Activated T-helper 9 cell treated with anti-CD3 and anti-CD28 coated beads, Interleukin-2, amount 50 U/mL, for 16 hours (primary cell): Measurements from ENCODE around the gene C6orf15.
A peak's percentile ranks its signal among the peaks of the same experiment; 100 is the strongest.

Source experiments
- DNase-seq: peaks from one replicate; pipeline ENCODE4 v3.0.0-alpha.2; 2020; ENCODE audit warnings: low read depth

The C6orf15 gene

DNA sequence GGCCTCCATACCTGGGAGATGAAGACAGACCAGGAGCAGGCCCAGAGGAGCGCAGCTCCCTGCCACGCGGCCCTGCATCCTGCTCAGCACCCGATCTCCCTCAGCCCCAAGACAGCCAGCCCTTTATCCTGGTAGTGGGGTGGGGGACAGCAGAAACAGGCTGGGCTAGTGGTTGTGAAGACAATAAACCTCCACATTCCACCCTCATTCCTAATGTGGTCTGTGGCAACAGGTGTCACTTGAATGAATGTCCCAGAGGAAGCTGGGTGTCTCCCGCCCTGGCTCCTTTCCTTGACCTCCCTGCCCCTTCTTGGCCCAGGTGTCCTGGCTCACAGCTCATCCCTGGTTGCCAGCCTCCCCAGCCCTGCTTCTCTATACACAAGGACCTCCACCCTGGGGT lies at the start of gene C6orf15:
Gene C6orf15, minus strand, starts transcription at position 98 of the 400 bp plus-strand sequence. Its CDS starts 20 bp downstream, at position 78.
- no peak for DNase-seq

DNA sequence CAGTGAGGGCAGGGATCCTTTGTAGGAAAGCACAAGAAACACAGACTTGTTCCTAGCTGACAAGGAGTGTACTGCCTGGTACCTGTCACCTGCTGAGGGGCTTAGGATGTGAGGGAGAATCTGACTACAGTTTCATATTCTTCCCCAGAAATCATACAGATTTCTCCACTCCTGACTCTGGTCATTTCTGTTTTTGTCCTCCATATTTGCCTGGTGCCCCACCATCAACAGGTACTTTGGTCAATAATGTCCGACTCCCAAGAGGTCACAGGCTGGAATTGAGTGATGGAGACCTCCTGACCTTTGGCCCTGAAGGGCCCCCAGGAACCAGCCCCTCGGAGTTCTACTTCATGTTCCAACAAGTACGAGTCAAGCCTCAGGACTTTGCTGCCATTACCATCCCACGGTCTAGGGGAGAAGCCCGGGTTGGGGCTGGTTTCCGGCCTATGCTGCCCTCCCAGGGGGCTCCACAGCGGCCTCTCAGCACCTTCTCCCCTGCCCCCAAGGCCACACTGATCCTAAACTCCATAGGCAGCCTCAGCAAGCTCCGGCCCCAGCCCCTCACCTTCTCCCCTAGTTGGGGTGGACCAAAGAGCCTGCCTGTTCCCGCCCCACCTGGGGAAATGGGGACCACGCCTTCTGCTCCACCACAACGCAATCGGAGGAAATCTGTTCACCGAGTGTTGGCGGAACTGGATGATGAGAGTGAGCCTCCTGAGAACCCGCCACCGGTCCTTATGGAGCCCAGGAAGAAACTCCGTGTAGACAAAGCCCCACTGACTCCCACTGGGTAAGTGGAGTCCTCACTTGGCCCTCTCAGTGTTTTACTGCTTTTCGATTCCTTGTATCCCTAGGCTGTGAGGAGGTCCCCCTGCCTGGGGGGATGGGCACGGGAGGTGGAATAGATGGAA lies 49.1 kb upstream of the C6orf15 start:
- DNase-seq: no peak

DNA sequence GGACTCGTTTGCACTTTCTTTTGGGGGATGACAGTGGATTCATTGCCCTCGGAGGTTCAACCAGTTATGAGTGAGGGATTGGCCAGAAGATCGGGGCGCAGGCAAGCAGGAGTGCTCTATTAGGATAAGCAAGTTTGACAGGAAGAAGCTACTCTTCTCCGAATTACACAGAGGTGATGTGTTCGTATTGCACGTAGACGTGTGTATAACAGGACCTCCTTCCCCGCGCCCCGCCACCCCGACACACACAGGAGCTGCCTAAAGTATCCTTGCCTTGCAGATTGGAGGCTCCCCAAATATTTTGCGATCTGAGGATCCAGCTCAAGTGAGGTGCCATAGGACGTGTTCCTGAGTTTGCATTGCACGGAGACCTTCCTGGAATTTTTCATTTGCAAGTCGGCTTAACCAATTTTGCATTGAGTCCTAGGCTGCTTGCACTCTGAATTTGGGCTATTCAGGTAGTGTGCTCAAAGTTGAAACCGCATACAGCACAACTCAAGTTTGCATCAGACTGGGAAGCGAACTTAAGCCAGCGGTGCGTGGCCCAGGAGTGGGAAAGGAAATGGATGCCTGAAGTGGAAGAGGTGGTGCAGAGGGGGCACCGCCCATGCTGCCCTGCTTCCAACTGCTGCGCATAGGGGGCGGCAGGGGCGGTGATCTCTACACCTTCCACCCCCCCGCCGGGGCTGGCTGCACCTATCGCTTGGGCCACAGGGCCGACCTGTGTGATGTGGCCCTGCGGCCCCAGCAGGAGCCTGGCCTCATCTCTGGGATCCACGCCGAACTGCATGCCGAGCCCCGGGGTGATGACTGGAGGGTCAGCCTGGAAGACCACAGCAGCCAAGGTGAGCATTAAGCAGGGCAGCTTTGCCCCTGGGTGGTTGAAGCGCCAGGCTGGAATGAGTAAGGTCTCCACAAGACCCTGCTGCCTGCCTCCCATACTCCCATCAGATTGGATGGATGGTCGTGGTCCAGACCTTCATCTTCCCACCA lies 46.8 kb upstream of the C6orf15 start:
- no peak for DNase-seq

DNA sequence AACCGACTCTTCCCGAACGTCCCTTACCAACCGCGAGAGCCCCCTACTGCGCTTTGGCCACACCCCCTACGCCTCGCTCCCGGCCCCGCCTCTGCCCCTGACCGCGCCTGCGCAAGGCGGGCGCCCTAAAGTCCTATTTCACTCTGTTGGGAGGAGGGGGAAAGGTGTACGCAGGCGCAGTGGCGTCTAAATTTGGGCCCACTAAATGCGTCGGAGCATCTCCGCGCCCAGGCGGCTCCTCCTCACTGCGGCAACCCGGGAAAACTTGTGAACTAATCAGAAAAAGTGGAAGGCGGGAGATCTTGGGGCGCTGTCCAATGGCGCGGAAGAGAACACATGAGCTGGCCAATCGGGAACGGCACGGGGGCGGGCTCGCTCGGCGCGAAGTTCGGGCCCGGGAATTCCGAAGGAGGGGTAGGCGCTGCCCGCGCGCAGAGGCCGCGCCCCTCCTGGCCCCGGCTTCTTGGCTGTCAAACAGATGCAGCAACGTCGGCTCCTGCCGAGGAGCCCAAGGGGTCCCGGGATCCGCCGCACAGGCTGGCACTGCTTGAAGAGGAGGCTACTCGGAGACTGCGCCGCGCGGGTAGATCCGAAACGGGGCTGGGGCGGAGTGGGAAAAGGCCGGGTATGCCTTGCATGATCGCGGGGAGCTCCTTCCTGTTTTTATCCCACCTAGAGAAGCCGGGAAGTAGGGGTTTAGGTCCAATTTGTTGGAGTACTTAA lies 45.9 kb upstream of the C6orf15 start, which contains the start of gene TCF19:
Gene TCF19, plus strand, starts transcription at position 450 of the 723 bp plus-strand sequence. CDS start 881 bp downstream, outside the sequence.
- peak; percentile 99 for DNase-seq

DNA sequence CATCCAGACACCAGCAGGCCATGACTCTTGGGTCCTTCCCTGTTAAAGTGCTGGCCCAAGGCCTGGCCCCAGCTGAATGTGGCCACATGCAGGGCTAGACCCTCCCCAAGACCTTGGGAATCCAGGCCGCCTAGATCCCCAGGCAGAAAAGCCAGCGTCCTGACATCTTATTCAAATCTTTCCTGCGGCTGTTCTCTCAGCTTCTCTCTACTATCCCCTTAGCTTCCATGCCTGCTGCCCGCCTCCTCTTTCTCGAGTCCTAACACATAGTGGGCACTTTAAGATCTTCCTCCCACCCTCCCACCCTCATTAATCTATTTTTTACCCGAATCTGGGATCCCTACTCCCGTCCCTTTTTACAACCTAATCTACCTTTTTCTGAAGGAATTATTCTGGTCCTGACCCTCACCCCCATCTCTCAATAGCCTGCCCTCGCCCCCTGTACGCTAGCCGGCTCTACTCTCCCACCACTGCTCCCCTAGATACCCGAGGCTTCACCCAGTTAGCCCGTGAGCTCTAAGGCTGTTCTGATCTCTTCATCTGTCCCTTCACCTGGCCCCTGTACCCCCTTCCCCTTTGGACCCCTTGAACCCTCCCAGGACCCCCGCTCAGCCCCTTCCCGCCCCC lies 45.3 kb upstream of the C6orf15 start, which contains the start of gene CCHCR1:
Gene CCHCR1, minus strand, starts transcription at position 290 of the 627 bp plus-strand sequence. Its CDS starts 202 bp downstream, at position 88.
- no peak for DNase-seq

DNA sequence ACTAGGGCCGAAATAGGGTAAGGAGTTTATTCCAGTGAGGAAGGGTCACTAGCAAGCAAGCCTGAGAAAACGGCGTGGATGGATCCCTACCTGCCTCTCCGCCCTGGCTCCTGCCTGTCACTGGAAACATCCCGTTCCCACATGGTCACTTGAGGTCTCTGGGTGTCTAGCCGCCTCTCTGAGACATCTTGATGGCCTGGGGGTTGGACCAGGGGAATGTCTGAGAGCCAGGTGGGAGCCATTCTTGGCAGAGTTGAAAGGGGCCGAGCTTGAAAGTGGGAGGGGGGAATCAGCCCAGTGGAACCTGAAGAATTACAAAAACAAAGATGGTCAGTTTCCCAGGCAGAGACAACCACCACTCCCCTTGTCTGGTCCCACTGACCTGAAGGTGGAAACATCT lies 44.3 kb upstream of the C6orf15 start:
- no peak for DNase-seq

DNA sequence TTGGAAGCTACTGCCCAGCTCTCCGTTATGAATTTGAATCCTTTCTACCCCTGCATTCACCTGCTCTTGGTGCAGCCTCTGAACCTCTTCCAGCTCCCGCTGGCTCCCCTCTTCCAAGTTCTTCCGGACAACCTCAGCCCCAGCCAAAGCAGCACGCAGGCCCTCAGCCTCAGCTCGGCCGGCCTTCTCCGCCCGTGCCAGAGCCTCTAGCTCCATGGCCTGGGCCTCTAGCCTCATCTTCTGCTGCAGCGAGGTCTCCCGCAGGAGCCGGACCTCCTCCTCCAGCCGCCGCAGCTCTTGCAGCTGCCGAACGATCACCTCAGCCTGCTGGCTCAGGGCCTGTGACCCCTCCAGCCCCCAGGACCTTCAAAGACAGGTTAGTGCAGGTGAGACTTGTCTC lies 42.1 kb upstream of the C6orf15 start:
- DNase-seq: no peak

DNA sequence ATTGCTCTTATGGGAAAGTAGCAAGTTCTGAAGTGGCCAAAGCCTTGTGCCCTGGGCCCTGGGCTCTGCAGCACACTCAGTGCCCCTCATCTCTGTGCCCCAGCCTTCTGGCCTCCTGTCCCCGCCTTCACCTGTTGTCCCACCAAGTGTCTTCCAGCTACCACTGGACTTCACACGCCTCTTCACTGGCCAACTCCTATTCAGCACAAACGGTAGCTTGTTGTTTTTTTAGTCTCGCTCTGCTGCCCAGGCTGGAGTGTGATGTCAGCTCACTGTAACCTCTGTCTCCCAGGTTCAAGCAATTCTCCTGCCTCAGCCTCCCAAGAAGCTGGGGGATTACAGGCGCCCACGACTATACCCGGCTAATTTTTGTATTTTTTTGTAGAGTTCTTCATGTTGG lies 40.4 kb upstream of the C6orf15 start:
- DNase-seq: no peak

DNA sequence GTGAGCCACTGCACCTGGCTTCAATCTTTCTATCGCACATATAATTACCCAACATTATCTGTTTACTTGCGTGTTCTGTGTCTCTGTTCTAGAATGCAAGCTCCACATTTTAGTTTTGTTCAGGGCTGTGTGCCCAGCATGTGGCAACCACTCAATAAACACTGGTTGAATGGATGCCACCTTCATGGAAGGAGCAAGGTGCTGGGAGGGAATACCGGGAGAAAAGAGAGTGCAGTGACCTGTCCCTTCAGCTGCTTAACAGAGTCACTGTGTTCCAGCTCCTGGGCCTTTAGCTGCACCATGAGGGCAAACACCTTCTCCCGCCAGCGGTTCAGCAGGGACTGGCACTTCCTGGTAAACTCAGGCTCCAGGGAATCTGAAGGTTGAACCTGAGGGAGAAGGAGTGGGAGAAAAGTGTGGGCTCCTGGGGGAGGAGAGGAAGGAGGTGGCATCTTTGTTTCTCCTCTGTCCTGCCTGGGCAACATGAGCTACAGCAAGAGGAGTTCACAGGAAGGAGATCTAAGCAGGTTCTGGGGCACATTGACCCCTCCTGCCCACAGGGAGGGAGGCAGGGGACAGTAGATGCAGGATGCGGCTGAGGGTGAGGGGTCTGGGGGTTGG lies 37.6 kb upstream of the C6orf15 start:
- DNase-seq: no peak

DNA sequence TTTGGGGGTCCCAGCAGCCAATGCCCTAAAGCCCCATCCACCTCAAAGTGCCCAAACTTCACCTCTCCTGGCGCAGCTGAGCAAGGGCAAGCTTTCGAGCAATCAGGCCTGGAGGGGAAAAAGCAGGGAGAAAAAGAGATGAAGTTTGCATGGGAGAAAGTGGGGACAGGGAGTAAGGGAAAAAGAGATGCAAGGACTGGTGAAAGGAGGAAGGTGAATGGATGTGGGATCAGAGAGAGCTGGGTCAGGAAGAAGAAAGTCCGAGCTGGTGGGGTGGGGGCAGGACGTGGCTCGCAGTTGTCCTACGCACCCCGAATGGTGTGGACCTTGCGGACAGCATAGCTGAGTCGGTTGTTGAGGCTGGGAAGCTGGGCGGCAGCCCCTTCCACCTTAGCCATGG lies 33.0 kb upstream of the C6orf15 start:
- DNase-seq: no peak

DNA sequence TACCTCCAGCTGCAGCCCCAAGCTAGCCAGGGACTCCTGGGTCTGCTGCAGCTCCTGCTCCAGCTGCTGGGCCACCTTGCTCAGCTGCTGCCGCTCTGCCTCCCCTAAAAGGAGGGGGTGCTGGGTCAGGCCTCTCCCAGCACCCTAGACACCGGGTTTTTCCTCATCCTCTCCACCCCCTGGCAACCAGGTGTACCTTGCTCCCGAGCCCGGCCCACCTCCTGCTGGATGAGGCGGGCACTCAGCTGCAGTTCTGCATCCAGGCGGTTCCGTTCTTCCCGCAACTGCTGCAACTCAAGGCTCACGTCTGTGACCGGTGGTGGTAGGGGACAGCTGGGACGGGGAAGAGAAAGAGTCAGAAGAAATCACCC lies 32.6 kb upstream of the C6orf15 start:
- DNase-seq: no peak

DNA sequence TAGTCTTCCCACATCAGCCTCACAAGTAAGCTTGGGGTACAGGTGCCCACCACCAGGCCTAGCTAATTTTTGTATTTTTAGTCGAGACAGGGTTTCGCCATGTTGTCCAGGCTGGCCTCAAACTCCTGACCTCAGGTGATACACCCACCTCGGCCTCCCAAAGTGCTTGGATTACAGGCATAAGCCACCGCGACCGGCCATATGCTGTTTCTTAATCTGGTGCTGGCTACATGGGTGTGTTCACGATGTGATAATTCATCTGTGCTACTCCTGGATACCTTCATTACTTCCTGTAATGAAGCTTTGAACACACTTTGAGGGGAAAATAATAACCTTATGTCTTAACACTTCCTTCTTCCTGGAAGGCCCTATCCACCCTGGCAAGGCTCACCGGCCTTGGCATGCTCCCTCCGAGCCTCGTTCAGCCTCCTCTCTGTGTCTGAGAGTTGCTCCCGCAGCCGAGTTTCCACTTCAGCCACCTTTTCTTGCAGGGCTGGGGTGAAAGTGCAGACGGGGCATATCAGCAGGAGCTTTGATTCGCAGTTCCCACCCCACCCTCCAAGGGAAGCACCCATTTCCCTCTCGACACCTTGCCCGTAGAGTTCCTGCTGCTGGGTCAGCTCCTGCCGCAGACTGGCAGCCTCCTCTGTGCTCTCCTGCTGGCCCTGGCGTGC lies 32.1 kb upstream of the C6orf15 start:
- no peak for DNase-seq

DNA sequence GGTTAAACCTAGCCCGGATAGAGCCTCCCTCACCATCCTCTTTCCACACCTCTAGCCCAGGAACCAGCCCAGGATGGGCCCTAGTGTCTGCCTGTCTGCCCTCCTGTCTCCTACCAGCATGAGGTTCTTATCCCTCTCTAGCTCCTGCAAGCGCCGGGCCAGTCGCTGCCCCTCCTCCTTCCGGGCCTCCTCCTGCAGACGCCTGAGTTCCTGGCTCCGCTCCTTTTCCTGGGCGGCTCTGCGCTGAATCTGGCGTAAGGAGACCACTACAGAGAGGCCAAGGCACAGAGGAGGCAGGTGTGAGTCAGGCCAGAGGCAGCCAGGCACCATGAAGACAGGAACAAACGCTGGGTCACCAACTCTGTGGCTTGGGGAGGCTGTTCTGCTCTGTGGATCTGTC lies 30.8 kb upstream of the C6orf15 start:
- no peak for DNase-seq

DNA sequence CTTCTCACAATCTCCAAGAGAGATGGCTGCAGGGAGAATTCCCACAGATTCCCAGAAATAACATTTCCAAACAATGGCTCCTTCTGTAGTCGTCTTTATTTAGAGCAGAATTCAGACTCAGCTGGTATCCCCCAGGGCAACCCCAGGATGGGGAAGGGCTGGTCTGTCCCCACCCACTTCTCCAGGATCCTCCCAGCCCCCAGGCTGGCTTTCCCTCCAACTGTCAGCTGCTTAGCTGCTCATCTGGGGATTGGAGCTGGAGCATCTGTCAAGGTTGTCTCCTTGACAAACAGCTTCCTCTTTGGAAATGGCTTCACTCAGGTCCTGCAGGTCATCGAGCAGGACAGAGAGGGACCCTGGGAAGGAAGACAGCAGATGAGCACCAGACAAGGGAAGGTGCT lies 30.0 kb upstream of the C6orf15 start:
- DNase-seq: no peak

DNA sequence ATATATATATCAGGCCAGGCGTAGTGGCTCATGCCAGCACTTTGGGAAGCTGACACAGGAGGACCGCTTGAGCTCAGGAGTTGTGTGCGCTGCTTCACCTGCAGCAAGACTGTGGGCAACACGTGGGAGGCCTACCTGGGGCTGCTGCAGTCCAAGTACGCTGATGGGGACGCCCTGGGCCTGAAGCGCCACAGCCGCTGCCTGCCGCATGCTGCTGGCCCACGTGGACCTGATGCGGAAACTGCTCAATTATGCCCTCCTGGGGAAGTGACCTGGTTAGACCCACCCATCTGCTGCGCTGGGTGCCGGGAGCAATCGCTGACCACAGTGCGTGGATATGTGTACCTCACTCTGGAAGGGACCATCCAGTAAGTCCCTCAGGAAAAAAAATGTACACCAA lies 28.3 kb upstream of the C6orf15 start:
- no peak for DNase-seq

DNA sequence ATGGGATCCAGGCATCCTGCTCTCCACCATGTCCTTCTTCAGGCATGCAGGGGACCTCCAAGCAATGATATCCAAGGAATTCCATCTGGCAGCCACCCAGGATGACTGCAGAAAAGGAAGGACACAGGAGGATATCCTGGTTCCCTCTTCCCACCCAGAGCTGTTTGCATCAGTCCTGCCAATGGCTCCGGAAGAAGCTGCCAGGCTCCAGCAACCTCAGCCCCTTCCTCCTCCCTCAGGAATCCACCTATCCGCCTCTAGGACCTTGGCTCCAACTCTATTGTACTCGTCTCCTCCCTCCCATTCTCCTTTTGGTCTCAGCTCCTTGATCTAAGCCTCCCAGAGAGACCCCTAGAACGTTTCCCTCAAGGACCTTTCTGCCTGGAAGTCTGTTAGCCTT lies 27.2 kb upstream of the C6orf15 start:
- no peak for DNase-seq

DNA sequence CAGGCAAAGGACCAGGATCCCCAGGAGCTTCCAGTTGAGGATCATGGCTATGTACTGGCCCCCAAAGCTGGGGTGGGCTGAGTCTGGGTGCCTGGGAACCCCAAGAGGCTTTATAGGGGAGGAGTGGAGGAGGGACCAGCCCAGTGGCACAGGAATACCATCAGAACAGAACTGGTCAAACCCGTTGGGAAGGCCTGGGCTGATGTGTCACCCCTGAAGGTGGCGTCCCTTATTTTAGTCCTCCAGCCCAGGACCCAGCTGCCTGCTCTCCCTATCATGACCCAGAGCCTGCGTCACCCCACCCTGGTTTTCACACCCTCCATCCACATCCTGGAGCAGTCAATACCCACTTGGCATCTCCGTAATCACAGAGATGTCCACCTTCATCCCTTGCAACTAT lies 26.6 kb upstream of the C6orf15 start, which contains the start of gene PSORS1C2:
Gene PSORS1C2, minus strand, starts transcription at position 85 of the 400 bp plus-strand sequence. Its CDS starts 40 bp downstream, at position 45.
- DNase-seq: no peak

DNA sequence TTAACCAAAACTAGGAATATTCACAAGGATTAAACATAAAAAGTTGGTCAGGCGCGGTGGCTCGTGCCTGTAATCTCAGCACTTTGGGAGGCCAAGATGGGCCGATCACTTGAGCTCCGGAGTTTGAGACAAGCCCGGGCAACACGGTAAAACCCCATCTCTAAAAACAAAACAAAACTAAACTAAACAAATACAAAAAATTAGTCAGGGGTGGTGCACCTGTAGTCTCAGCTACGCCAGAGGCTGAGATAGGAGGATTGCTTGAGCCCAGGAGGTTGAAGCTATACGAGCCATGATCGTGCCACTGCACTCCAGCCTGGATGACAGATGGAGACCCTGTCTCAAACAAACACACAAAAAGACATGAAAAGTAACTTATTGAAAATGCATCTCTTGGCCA lies 23.3 kb upstream of the C6orf15 start:
- DNase-seq: no peak

DNA sequence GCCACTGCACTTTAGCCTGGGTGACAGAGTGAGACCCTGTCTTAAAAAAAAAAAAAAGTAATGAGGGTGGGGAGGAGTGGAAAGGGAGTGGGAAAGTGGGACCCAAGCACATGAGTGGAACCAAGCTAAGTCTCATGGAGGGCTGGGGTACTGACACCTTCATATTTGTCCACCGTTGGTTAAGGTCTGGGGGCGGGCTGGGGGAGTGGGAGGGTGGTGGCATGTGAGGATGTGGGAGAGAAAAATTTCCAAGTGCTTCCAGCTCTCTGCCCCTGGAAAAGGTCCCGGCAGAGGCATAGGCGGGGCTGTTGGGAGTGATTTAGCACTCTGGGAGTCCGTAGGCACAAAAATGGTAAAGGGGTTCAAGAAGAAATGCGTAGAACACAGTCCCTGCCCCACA lies 20.4 kb upstream of the C6orf15 start:
- DNase-seq: no peak

DNA sequence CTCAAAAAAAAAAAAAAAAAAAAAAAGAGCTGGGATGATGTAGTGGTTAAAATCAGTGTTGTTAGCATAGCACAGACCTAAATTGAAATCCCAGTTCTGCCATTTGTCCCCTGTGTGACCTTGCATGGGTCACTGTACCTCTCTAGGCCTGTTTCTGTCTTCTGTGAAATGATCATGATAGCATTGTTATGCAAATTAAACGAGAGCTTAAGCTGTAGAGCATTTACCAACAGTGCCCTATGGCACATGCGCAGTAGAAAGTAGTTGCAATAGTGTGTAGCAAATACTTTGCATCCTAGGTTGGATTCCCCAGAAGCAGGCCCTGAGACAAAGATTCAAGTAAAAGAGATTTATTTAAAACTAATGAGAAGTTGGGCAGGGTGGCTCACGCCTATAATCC lies 19.2 kb upstream of the C6orf15 start:
- no peak for DNase-seq
